Measurements from ENCODE around the gene POU6F2.

Gene POU6F2

GRCh38 chr7:39154815-39155214 lies 177.1 kb downstream of the POU6F2 start:
- H3K9ac ChIP-seq = no peak overlapping the region
- no peaks in the 10 kb centered on the region for H3K9me3 ChIP-seq
- H3K27ac ChIP-seq = no peak overlapping the region
- H3K4me3 ChIP-seq = no peak overlapping the region
- no peaks in the 10 kb centered on the region for H3K36me3 ChIP-seq
- no peak for TF ChIP-seq Cebpa-rat (IDR thresholded peaks at IDR 0.05)
- no peaks in the 10 kb centered on the region for H3K27me3 ChIP-seq
- H4K20me1 ChIP-seq = no peaks in the 10 kb centered on the region
- no peaks in the 10 kb centered on the region for H3K4me1 ChIP-seq
- H3K4me2 ChIP-seq = no peak overlapping the region

DNA sequence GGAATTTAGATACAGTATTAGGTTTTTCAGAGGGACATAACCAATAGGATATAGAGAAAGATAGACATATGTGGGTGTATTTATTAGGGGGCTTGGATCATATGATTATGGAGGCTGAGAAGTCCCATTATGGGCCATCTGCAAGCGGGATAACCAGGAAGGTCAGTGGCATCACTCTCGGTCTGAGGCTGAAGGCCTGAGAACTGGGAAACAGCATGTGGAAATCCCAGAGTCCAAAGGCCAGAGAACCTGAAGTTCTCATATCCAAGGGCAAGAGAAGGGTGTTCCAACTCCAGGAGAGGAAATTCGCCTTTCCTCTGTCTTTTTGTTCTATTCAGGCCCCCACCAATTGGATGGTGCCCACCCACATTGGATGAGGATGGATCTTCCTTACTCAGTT lies 180.7 kb downstream of the POU6F2 start:
- Histone ChIP-seq H3K4me2 (no peak overlapping the region), H3K9me3 (no peaks in the 10 kb centered on the region), H4K20me1 (no peaks in the 10 kb centered on the region), H3K36me3 (no peaks in the 10 kb centered on the region), H3K9ac (no peak overlapping the region), H3K4me3 (no peak overlapping the region), H3K27ac (no peak overlapping the region), H3K27me3 (no peaks in the 10 kb centered on the region), H3K4me1 (no peaks in the 10 kb centered on the region)
- no peak for TF ChIP-seq Cebpa-rat (IDR thresholded peaks at IDR 0.05)

DNA sequence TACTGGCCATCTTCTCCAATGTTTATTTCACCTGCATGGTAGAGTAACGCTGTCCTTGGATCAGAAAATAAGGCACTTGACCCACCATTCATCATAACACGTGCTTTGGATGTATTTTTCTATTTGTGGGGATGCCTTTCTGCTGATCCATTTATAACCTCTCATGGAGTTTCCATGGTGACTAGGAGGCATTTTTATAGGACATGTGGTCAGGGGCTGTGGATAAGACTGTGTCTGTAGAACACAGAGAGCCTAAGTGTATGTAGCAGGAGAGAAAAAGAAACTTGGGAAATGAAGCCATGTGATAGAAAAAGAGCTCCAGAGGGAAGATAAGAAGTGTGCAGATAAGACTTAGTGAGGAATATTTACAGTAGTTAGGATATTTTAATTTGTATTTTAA lies 184.2 kb downstream of the POU6F2 start:
- H3K27me3 ChIP-seq = no peaks in the 10 kb centered on the region
- H3K4me3 ChIP-seq = no peak overlapping the region
- H3K9me3 ChIP-seq = no peaks in the 10 kb centered on the region
- no peaks in the 10 kb centered on the region for H3K4me1 ChIP-seq
- no peak overlapping the region for H3K9ac ChIP-seq
- no peak overlapping the region for H3K4me2 ChIP-seq
- H4K20me1 ChIP-seq = no peaks in the 10 kb centered on the region
- no peaks in the 10 kb centered on the region for H3K36me3 ChIP-seq
- no peak for TF ChIP-seq Cebpa-rat (IDR thresholded peaks at IDR 0.05)
- H3K27ac ChIP-seq = no peak overlapping the region

GRCh38 chr7:39164887-39165286 lies 187.2 kb downstream of the POU6F2 start:
- Histone ChIP-seq H3K4me2 (no peak overlapping the region), H3K4me3 (no peak overlapping the region), H4K20me1 (no peaks in the 10 kb centered on the region), H3K9ac (no peak overlapping the region), H3K4me1 (no peaks in the 10 kb centered on the region), H3K36me3 (no peaks in the 10 kb centered on the region), H3K27me3 (no peaks in the 10 kb centered on the region), H3K27ac (no peak overlapping the region), H3K9me3 (no peaks in the 10 kb centered on the region)
- TF ChIP-seq Cebpa-rat (IDR thresholded peaks at IDR 0.05) = no peak

- H4K20me1 ChIP-seq = no peaks in the 10 kb centered on the region
These were observed 190.8 kb downstream of the POU6F2 start for GRCh38 chr7:39168403-39169098.

DNA sequence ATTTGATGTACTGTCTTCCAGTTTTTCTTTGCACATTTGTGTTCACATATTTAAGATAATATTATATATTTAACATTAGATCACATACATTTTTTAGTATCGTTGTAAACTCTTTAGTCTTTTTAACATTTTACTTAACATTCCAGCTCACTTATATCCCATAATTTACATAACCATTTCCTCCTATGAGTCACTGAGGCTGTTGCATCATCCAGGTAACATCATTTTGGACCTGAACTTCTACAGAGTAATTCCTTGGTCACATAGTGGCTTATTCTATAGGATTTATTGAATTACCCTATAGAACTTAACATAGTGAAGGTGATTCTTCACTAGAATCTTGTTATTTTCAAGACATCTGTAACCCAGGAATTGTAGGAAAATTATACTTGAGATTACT lies 194.4 kb downstream of the POU6F2 start:
- Histone ChIP-seq H3K4me3 (no peak overlapping the region), H3K27ac (no peak overlapping the region), H3K27me3 (no peaks in the 10 kb centered on the region), H3K4me1 (no peaks in the 10 kb centered on the region), H3K9ac (no peak overlapping the region), H3K9me3 (no peaks in the 10 kb centered on the region), H3K4me2 (no peak overlapping the region), H3K36me3 (no peaks in the 10 kb centered on the region), H4K20me1 (no peaks in the 10 kb centered on the region)
- no peak for TF ChIP-seq Cebpa-rat (IDR thresholded peaks at IDR 0.05)

More at GRCh38 chr7:39168403-39169098, 190.8 kb downstream of the POU6F2 start:
- H3K4me3 ChIP-seq = no peak overlapping the region
- H3K27me3 ChIP-seq = no peaks in the 10 kb centered on the region
- no peak for TF ChIP-seq Cebpa-rat (IDR thresholded peaks at IDR 0.05)
- no peak overlapping the region for H3K9ac ChIP-seq
- H3K4me1 ChIP-seq = no peaks in the 10 kb centered on the region
- H3K27ac ChIP-seq = no peak overlapping the region
- no peak overlapping the region for H3K4me2 ChIP-seq
- no peaks in the 10 kb centered on the region for H3K9me3 ChIP-seq
- no peaks in the 10 kb centered on the region for H3K36me3 ChIP-seq

DNA sequence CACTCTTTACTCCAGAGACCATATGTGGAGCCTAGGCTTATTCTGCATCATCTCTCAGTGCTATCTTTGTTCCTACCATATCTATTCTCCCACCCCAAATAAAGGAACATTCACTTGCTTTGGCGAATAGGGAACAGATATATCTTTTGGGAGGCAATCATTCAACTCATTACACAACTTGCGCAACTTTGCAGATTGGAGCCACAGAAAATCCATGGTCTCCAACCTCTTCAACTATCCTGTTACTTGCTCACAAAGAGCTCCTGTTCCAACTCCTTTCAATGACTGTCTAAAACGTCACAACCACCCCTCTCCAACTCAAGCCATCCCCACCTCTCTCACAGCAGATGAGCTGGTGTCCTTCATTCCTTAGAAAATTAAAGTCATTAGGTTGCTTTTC lies 203.7 kb downstream of the POU6F2 start:
- Histone ChIP-seq H3K27ac (no peak overlapping the region), H3K36me3 (no peaks in the 10 kb centered on the region), H4K20me1 (no peaks in the 10 kb centered on the region), H3K4me1 (no peaks in the 10 kb centered on the region), H3K9ac (no peak overlapping the region), H3K4me2 (no peak overlapping the region), H3K9me3 (0 out of 2 replicates have a peak, but pooled peaks cover 7% of the 10 kb centered on the region), H3K4me3 (no peak overlapping the region), H3K27me3 (no peaks in the 10 kb centered on the region)
- TF ChIP-seq Cebpa-rat (IDR thresholded peaks at IDR 0.05) = 0 out of 2 replicates have a peak, but pooled peaks have one; percentile 24

DNA sequence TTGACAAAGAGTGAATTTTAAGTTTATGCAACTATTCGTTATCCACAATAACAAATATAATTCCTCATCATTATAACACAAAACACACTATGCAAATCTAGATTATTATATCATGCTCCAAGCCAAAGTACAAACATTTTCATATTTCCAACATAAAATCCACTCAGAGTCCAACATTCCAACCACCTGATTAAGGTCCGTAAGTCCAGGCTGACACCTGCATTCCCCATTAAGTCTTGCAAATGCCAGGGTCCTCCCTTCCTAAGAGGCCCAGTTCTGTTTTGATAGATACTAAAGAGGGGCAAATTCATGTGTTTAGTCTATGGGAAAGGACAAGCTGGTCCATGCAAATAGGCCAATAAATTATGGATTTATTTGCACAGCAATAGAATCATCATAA lies 206.1 kb downstream of the POU6F2 start:
- H3K4me1 ChIP-seq = no peaks in the 10 kb centered on the region
- H3K27me3 ChIP-seq = no peaks in the 10 kb centered on the region
- H3K36me3 ChIP-seq = no peaks in the 10 kb centered on the region
- no peak overlapping the region for H3K27ac ChIP-seq
- no peak overlapping the region for H3K9ac ChIP-seq
- no peak for TF ChIP-seq Cebpa-rat (IDR thresholded peaks at IDR 0.05)
- no peak overlapping the region for H3K4me3 ChIP-seq
- H3K4me2 ChIP-seq = no peak overlapping the region
- H4K20me1 ChIP-seq = no peaks in the 10 kb centered on the region
- 0 out of 2 replicates have a peak, but pooled peaks cover 7% of the 10 kb centered on the region for H3K9me3 ChIP-seq

GRCh38 chr7:39184391-39184790 lies 206.7 kb downstream of the POU6F2 start:
- Histone ChIP-seq H3K9me3 (0 out of 2 replicates have a peak, but pooled peaks cover 7% of the 10 kb centered on the region), H3K4me2 (no peak overlapping the region), H3K4me3 (no peak overlapping the region), H3K27ac (no peak overlapping the region), H4K20me1 (no peaks in the 10 kb centered on the region), H3K9ac (no peak overlapping the region), H3K27me3 (no peaks in the 10 kb centered on the region), H3K36me3 (no peaks in the 10 kb centered on the region), H3K4me1 (no peaks in the 10 kb centered on the region)
- TF ChIP-seq Cebpa-rat (IDR thresholded peaks at IDR 0.05) = no peak

DNA sequence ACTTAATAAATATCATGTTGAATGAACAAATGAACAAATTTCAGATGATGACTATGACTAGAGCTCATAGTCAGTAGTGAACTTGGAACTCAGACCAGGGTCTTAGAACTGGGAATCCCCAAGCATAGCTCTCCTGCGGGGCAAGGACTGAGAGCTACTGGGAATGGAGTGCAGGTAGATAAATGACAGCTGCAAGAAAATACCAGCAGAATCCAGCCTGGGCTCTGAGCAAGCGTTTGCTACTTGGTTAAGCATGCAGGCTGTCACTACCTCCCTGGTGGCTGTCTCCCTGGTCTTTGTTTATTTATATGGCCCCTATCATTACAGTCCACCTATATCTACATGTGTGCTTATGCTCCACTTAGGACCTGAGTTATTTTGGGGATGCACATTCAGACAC lies 208.4 kb downstream of the POU6F2 start:
- Histone ChIP-seq H3K9me3 (0 out of 2 replicates have a peak, but pooled peaks cover 7% of the 10 kb centered on the region), H3K27me3 (no peaks in the 10 kb centered on the region), H3K9ac (no peak overlapping the region), H3K36me3 (no peaks in the 10 kb centered on the region), H4K20me1 (no peaks in the 10 kb centered on the region), H3K4me2 (no peak overlapping the region), H3K4me1 (no peaks in the 10 kb centered on the region), H3K27ac (no peak overlapping the region), H3K4me3 (no peak overlapping the region)
- no peak for TF ChIP-seq Cebpa-rat (IDR thresholded peaks at IDR 0.05)
